ENCODE data around the gene EMC1.
"Not testable (repeated sequence)": the region's sequence is repeated elsewhere in the genome, so short reads cannot be mapped to it uniquely, and the experiment has no call there.

The EMC1 gene

GRCh38 chr1:19260211-19261138 lies 9.2 kb upstream of the EMC1 start:
- no peak for DNase-seq

- DNase-seq: no peak
These were observed 7.0 kb upstream of the EMC1 start for GRCh38 chr1:19258353-19258752.

GRCh38 chr1:19257178-19257914 lies 6.0 kb upstream of the EMC1 start:
- no peak for DNase-seq

GRCh38 chr1:19256301-19256700 lies 5.0 kb upstream of the EMC1 start:
- DNase-seq: not testable (repeated sequence)

GRCh38 chr1:19255288-19255687 lies 4.0 kb upstream of the EMC1 start:
- no peak for DNase-seq

GRCh38 chr1:19254416-19254815 lies 3.1 kb upstream of the EMC1 start:
- DNase-seq: no peak

GRCh38 chr1:19250629-19251304 lies 557 bp downstream of the EMC1 start:
- no peak for DNase-seq

GRCh38 chr1:19240673-19241538 lies 10.4 kb downstream of the EMC1 start:
- DNase-seq: no peak

- no peak for DNase-seq
These were observed 11.4 kb downstream of the EMC1 start for GRCh38 chr1:19239876-19240275.

GRCh38 chr1:19234224-19234623 lies 17.1 kb downstream of the EMC1 start:
- no peak for DNase-seq

GRCh38 chr1:19232524-19232846 lies 18.8 kb downstream of the EMC1 start:
- DNase-seq: no peak

GRCh38 chr1:19231736-19232523 lies 19.4 kb downstream of the EMC1 start:
- DNase-seq: not testable (repeated sequence)

GRCh38 chr1:19229828-19230325 lies 21.4 kb downstream of the EMC1 start:
- no peak for DNase-seq

GRCh38 chr1:19229229-19229628 lies 22.1 kb downstream of the EMC1 start:
- DNase-seq: no peak

GRCh38 chr1:19222979-19223824 lies 28.1 kb downstream of the EMC1 start:
- DNase-seq: no peak

GRCh38 chr1:19222573-19222972 lies 28.8 kb downstream of the EMC1 start:
- no peak for DNase-seq

- DNase-seq: no peak
These were observed 30.3 kb downstream of the EMC1 start for GRCh38 chr1:19220991-19221390.

GRCh38 chr1:19220080-19220846 lies 31.1 kb downstream of the EMC1 start:
- no peak for DNase-seq

- DNase-seq: no peak
These were observed 31.9 kb downstream of the EMC1 start for GRCh38 chr1:19219451-19219850.

- DNase-seq: not testable (repeated sequence)
These were observed 34.7 kb downstream of the EMC1 start for GRCh38 chr1:19216585-19216984.
